Measurements from ENCODE around the gene RNF14. TPM values are rescaled to one million over a fixed set of nuclear protein-coding genes. Genes with fewer than 3 reads are reported as not detected.

RNF14 gene
- polyA plus RNA-seq, 1 donor from 2014 or later: 82.1 TPM

GRCh38 chr5:142008813-142009212 lies 39.9 kb downstream of the RNF14 start:
- TF ChIP-seq RAD21 (conservative IDR thresholded peaks at IDR 0.05): no peak
- TF ChIP-seq CTCF (IDR thresholded peaks at IDR 0.05; ENCODE audit: poor library complexity, severe bottlenecking): no peak
- no peak for TF ChIP-seq POLR2AphosphoS5 (IDR thresholded peaks at IDR 0.05)
- TF ChIP-seq MXI1 (conservative IDR thresholded peaks at IDR 0.05; ENCODE audit: poor library complexity, severe bottlenecking): no peak
- no peak for TF ChIP-seq EZH2 (IDR thresholded peaks at IDR 0.05; ENCODE audit: borderline replicate concordance, insufficient read depth, low read length, poor library complexity, severe bottlenecking)
- TF ChIP-seq SMC3 (conservative IDR thresholded peaks at IDR 0.05; ENCODE audit: poor library complexity): no peak
- no peak for TF ChIP-seq EP300 (conservative IDR thresholded peaks at IDR 0.05; ENCODE audit: poor library complexity, severe bottlenecking)
- TF ChIP-seq TAF1 (IDR thresholded peaks at IDR 0.05; ENCODE audit: low read depth): no peak
- no peak for TF ChIP-seq REST (IDR thresholded peaks at IDR 0.05; ENCODE audit: borderline replicate concordance)
- H3K27me3 ChIP-seq (ENCODE audit: insufficient read depth, low read depth, low read length): no peaks in the 10 kb centered on the region

GRCh38 chr5:142009886-142010285 lies 41.0 kb downstream of the RNF14 start:
- no peaks in the 10 kb centered on the region for H3F3A ChIP-seq (ENCODE audit: insufficient read depth, low read length, poor library complexity, severe bottlenecking)
- TF ChIP-seq POLR2AphosphoS5 (IDR thresholded peaks at IDR 0.05): no peak
- TF ChIP-seq MXI1 (conservative IDR thresholded peaks at IDR 0.05; ENCODE audit: poor library complexity, severe bottlenecking): no peak
- no peak for TF ChIP-seq REST (IDR thresholded peaks at IDR 0.05; ENCODE audit: borderline replicate concordance)
- no peak for TF ChIP-seq RAD21 (conservative IDR thresholded peaks at IDR 0.05)
- no peak for TF ChIP-seq SMC3 (conservative IDR thresholded peaks at IDR 0.05; ENCODE audit: poor library complexity)
- no peak for TF ChIP-seq EZH2 (IDR thresholded peaks at IDR 0.05; ENCODE audit: borderline replicate concordance, insufficient read depth, low read length, poor library complexity, severe bottlenecking)
- TF ChIP-seq CTCF (IDR thresholded peaks at IDR 0.05; ENCODE audit: poor library complexity, severe bottlenecking): no peak
- no peaks in the 10 kb centered on the region for H3K36me3 ChIP-seq (ENCODE audit: insufficient read depth, low read length)
- H3K4me3 ChIP-seq (ENCODE audit: low read length): no peak overlapping the region
- H3K4me2 ChIP-seq (ENCODE audit: low read length): no peak overlapping the region
- H3K27me3 ChIP-seq (ENCODE audit: insufficient read depth, low read depth, low read length): no peaks in the 10 kb centered on the region
- H3K27ac ChIP-seq (ENCODE audit: low read length): no peak overlapping the region
- no peak overlapping the region for H2AFZ ChIP-seq (ENCODE audit: low read depth, low read length)
- no peaks in the 10 kb centered on the region for H4K20me1 ChIP-seq (ENCODE audit: insufficient read depth)
- no peak overlapping the region for H3K9ac ChIP-seq (ENCODE audit: low read length)
- H3K9me2 ChIP-seq (ENCODE audit: insufficient read depth, low read length): no peaks in the 10 kb centered on the region
- no peaks in the 10 kb centered on the region for H3K9me3 ChIP-seq (ENCODE audit: low read length)
- H3K79me2 ChIP-seq (replicated peaks; ENCODE audit: insufficient read depth, low read length): no peaks in the 10 kb centered on the region

More at GRCh38 chr5:142008813-142009212, 39.9 kb downstream of the RNF14 start:
- Histone ChIP-seq H3K79me2 (replicated peaks; ENCODE audit: insufficient read depth, low read length) (no peaks in the 10 kb centered on the region), H3K4me2 (ENCODE audit: low read length) (no peak overlapping the region), H3K4me3 (ENCODE audit: low read length) (no peak overlapping the region), H3F3A (ENCODE audit: insufficient read depth, low read length, poor library complexity, severe bottlenecking) (no peaks in the 10 kb centered on the region), H3K36me3 (ENCODE audit: insufficient read depth, low read length) (no peaks in the 10 kb centered on the region), H3K9me3 (ENCODE audit: low read length) (no peaks in the 10 kb centered on the region), H3K27ac (ENCODE audit: low read length) (no peak overlapping the region), H3K9ac (ENCODE audit: low read length) (no peak overlapping the region), H2AFZ (ENCODE audit: low read depth, low read length) (no peak overlapping the region), H3K9me2 (ENCODE audit: insufficient read depth, low read length) (no peaks in the 10 kb centered on the region), H4K20me1 (ENCODE audit: insufficient read depth) (no peaks in the 10 kb centered on the region)

All from neural cell (in vitro differentiated cells).